Liver (tissue), 3 donors: ENCODE measurements around the gene TOR1A.

Experiments
- CTCF ChIP-seq: fragments of 150-350 bp; IDR thresholded peaks from 2 replicates; pipeline ENCODE4 v1.5.1; 2017; ENCODE audit warnings: improper control_type of control experiment, low read depth, low read length; ENCODE audit not compliant: missing input control
- MAX ChIP-seq: IDR thresholded peaks from 2 replicates; pipeline ENCODE4 v1.6.1; 2016; ENCODE audit warnings: antibody characterized with exemption
- RAD21 ChIP-seq, 2 donors: IDR thresholded peaks; 2 replicates each; pipeline ENCODE4 v1.6.1; 2016; ENCODE audit warnings: antibody characterized with exemption in 2 of 2, mild to moderate bottlenecking in 2 of 2
- REST ChIP-seq: IDR thresholded peaks from 2 replicates; pipeline ENCODE4 v1.6.1; 2016; ENCODE audit warnings: antibody characterized with exemption, mild to moderate bottlenecking
- YY1 ChIP-seq: IDR thresholded peaks from 2 replicates; pipeline ENCODE4 v1.6.1; 2016; ENCODE audit warnings: antibody characterized with exemption, mild to moderate bottlenecking
- donor health status: healthy.
- donor health status: healthy.

- no peak for TF ChIP-seq CTCF
- no peak for TF ChIP-seq MAX
- TF ChIP-seq RAD21 (IDR thresholded peaks at IDR 0.05) = no peak
- TF ChIP-seq REST = no peak
- no peak for TF ChIP-seq YY1
Observed at GRCh38 chr9:129810788-129811187, 13.1 kb downstream of the TOR1A start.
